GM12892 (cell line): Measurements from ENCODE around the gene RARRES2.

Source experiments
- POLR2A ChIP-seq: IDR thresholded peaks from 2 replicates; pipeline ENCODE4 v1.6.1; 2011; ENCODE audit warnings: low read depth, low read length, control low read depth
- POLR2AphosphoS5 ChIP-seq: IDR thresholded peaks from 2 replicates; pipeline ENCODE4 v1.6.1; 2011; ENCODE audit warnings: low read depth, low read length, control low read depth
- TAF1 ChIP-seq: IDR thresholded peaks from 2 replicates; pipeline ENCODE4 v1.6.1; 2011; ENCODE audit warnings: low read depth, mild to moderate bottlenecking, control low read depth, low read length, borderline replicate concordance

GRCh38 chr7:150313870-150314269 is 27.6 kb downstream of the RARRES2 start:
- TF ChIP-seq POLR2A: no peak
- no peak for TF ChIP-seq POLR2AphosphoS5
- no peak for TF ChIP-seq TAF1
